Activated CD8-positive, alpha-beta memory T cell treated with anti-CD3 and anti-CD28 coated beads, Interleukin-2, amount 50 U/mL, for 24 hours (primary cell): ENCODE results near the gene ARFIP1.
"Not testable (repeated sequence)": the region's sequence is repeated elsewhere in the genome, so short reads cannot be mapped to it uniquely, and the experiment has no call there.

Experiments
- DNase-seq: peaks from one replicate; pipeline ENCODE4 v3.0.0-alpha.2; 2020; ENCODE audit errors: extremely low read depth

ARFIP1 gene, protein sequence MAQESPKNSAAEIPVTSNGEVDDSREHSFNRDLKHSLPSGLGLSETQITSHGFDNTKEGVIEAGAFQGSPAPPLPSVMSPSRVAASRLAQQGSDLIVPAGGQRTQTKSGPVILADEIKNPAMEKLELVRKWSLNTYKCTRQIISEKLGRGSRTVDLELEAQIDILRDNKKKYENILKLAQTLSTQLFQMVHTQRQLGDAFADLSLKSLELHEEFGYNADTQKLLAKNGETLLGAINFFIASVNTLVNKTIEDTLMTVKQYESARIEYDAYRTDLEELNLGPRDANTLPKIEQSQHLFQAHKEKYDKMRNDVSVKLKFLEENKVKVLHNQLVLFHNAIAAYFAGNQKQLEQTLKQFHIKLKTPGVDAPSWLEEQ

DNA sequence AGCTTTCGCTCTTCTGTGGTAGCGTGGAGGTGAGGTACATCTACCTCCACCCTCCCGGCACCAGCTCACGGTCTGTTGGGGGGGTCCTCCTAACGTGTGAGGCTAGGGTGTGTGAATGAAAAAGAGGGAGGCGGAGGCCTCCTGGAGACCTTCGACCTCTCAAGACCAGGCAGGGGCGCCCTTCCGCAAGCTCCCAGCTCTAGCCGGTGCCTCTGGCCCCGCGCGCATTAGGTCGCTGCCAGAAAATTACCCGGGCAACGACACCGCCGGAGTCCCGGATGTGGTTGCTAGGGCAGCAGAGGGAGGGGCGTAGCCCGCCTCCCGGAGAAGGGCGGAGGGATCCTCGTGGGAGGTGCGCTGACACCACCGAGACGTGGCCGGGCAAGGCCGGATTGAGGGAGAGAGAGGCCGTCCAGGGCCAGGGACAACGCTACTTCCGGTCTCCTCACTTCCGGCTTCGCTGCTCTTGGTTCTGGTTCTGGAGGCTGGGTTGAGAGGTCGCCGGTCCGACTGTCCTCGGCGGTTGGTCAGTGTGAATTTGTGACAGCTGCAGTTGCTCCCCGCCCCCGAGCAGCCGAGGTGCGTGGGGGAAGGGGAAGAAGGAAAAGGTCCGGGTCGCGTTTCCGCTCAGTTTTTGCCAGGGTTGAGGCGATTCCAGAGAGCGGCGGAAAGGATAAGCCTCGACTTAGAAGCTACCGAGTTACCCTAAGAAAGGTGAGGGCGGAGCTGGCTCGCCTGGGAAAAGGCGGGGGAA, at the start of gene ARFIP1, which contains the start of gene TIGD4:
TSS of gene ARFIP1 (plus strand) at position 442 of the 754 bp plus-strand sequence. CDS start 49,680 bp downstream, outside the sequence.
TSS of gene TIGD4 (minus strand) at position 218 of the 754 bp plus-strand sequence. CDS start 8,726 bp downstream, outside the sequence.
- DNase-seq: peak; percentile 82

DNA sequence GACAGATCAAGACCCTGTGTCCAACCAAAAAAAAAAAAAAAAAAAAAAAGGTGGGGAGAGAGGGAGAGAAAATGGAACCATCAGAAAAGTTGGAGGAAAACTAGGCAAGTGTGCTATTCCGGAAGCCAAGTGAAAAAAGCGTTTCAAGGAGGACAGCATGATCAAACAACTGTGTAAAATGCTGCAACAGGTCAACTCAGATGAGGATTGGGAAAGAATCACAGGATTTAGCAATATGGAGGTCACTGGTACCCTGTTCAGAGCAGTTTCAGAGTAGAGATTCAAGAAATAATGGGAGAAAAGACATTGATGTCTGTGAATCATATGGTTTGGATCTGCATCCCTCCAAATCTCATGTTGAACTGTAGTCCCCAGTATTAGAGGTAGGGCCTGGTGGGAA, 47.8 kb upstream of the ARFIP1 start:
- DNase-seq: no peak

DNA sequence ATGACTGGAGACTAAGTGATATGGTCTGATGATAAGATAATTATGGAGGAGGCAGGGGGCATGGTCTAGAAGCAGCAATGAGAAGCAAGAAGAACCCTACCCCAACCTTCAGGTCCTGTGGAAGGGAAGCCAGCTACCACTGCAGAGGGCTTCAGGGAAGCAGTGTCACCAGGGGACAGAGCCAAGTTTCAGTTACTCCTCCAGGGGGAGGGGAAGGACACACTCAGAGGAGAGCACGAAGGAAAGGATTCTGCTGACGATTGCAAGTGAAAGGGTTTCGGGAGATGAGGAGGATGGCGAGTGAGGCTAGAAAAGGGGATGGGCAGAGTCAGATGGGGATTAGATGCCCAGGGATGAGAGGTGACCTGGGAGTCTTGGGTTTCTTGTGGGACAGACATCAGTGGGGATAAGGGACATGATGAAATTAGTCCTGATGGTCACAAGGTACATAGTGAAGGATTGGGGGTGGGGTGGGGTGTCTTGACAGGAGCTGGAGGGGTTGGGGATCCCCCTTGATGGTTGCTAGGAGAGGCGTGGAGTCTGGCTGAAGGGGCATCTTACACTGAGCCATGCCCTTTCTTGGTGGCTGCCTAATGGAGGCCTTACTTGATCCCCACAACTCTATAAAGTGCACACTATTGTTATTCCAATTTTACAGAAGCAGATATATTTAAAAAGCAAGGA, 45.6 kb upstream of the ARFIP1 start:
- DNase-seq: no peak

DNA sequence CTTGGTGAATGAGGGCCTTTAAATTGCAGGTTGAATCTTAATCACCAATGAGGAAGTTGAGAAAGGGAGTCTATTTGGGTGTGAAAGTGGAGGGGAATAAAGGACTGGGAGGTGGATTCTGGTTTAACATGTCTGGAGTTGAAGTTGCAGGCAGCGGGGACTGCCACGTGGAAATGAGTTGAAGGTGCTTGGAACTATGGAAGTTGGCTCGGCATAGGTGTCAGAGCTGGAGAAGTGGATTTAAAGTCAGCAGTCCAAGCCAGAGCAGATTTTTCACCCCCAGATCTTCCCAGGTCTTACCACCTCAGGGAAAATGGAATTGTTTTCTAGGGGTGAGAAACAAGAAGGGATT, 45.1 kb upstream of the ARFIP1 start:
- no peak for DNase-seq

DNA sequence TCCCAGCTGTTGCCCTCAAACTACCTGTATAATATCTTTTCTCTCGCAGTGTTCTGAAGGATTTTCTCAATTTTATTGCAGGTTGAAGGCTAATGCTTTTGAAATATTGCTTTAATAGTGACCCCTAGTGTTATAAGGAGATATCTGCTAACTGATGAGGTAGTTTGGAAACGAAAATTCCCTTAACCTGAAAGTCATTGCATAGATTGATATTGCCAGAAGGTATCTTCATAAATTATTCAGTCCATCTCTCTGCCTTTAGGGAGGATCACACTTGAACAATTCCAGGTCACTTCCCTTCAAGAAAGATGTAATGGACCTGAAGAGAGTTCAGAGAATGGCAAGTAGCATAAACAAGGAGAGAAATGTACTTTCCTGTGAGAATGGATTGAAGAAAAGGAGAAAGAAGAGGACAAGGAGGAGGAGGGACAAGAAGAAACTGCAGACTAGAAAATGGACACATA, 44.3 kb upstream of the ARFIP1 start:
- no peak for DNase-seq

DNA sequence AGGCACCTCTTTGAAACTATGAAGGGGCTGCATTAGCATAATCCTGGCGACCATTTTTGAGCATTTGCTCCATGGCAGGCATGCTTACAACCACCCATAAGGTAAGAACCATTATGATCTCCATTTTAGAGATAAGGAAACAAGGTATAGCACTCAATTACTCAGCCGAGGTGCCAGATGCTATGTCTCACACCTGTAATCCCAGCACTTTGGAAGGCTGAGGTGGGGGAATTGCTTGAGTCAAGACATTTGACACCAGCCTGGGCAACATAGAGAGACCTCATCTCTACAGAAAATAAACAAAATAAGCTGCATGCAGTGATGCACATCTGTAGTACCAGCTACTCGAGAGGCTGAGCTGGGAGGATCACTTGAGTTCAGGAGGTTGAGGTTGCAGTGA, 43.8 kb upstream of the ARFIP1 start:
- no peak for DNase-seq

DNA sequence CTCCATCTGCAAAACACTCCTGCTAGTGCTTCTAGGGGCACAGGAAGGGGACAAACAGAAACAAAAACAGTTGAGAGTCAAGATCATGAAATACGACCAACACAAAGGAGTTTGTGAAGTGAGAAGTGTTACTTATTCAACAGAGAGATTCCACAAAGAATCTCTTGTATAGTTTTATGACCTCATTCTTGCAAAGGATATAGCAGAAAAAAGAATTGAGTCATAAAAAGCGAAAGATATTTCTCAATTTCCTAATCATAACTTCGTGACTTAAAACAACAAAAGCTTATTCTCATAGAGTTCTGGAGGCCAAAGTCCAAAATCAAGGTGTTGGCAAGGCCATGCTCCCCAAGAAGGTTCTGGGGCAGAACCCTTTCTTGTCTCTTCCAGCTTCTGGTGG, 40.9 kb upstream of the ARFIP1 start:
- no peak for DNase-seq

DNA sequence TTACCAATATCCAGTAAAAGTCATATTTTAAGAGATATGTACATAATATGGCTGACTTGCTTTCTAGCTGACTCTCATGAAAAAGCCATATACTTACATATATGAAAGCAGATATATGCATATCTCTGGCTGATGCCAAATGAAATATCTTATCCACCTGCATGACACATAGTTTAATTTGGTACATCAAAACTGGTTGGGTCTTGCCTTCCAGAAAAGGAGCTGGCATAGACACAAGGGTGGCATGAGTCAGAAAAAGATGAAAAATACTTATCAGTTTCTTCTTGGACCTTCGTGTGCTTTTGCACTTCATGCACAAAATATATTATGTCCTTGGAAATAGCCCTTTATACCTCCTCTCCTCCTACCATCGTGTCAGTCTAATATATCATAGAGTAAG, 32.3 kb upstream of the ARFIP1 start:
- no peak for DNase-seq

DNA sequence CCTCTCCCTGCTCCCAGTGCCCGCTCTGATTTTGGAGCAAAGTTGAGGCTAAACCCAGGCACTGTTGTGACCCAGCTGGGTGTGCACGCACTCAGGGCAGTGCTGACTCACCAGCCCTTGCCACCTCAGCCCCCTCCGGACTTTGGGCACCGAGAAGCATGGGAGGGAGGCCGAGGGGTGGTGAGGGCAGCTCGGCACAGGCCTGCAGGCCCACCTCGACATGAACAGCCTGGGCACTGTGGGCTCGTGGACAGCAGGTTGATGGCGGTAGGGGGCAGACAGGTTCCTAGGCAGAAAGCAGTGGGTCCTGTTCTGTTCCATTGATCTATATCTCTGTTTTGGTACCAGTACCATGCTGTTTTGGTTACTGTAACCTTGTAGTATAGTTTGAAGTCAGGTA, 31.1 kb upstream of the ARFIP1 start:
- DNase-seq: no peak

DNA sequence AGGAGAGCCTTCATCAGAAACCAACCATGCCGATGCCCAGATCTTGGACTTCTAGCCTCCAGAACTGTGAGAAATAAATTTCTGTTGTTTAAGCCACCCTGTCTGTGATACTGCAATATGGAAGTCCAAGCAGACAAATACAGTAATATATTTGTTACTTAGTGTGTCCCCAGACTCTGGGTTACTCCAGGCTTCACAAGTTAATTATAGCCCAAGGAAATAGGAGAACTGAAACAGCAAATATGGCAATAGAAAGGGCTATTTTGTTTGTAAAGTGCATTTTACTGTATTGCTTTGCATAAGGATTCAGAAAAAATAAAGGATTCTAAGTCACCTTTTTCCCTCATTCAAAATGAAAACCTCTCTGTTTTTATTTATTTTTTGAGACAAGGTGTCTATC, 16.0 kb upstream of the ARFIP1 start:
- no peak for DNase-seq

DNA sequence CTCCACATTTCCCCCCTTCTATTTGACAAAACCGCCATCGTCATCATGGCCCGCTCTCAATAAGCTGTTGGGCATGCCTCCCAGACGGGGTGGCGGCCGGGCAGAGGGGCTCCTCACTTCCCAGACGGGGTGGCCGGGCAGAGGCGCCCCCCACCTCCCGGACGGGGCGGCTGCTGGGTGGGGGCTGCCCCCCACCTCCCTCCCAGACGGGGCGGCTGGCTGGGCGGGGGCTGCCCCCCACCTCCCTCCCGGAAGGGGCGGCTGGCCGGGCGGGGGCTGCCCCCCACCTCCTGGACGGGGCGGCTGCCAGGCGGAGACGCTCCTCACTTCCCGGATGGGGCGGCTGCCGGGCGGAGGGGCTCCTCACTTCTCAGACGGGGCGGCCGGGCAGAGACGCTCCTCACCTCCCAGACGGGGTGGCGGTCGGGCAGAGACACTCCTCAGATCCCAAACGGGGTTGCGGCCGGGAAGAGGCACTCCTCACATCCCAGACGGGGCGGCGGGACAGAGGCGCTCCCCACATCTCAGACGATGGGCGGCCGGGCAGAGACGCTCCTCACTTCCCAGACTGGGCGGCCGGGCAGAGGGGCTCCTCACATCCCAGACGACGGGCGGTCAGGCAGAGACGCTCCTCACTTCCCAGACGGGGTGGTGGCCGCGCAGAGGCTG, 14.6 kb upstream of the ARFIP1 start:
- not testable (repeated sequence) for DNase-seq

DNA sequence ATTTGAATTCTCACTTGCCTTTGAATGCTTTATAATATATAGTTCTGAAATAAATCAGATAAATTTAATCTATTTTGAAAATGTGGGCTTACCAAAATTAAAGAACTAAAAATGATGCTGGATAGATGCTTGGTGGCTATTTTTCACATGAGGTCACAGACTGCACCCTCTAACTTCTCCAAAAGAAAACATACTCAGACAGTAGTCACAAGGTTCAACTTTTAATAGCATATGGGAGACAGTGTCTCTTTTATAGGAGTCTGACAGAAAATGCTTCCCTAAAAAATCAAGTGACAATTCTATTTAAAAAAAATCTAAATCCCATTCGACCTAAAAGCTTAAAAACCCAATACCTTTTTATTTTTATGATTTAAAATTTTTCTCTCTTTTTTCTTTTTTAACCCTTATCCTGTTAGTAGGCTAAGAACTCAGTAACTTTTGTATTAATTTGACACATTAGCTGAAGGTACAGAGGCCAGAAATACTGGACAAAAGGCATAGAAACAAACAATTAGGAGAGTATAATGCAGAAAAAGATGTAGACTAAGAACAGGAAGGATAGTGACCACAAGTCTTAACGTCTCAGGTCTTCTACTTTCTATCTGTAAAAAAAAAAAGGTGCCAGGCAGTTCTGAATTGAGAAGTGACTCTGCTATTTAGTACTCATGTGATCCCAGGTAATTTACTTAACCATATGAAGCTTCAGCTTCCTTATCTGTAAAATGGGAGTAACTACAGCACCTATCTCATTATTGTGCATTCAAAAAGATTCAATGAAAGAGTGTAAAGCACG, 7.8 kb upstream of the ARFIP1 start:
- DNase-seq: no peak

DNA sequence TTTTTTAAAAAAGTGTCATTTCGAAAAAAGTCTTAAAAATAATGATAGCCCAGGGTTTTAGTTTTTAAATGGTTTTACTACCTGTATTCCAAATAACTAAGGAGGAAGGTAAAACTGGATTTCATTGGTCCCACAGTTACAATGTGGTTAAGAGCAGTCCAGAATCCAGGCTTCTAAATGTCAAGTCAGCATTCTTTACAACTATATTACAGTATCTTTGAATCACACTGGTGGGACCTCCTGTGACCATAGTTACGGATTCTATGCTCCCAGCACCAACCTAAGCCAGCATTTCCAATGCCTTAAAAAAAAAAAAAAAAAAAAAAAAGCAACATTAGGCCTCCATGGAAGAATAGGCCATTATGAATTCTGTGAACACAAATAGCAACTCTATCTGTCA, 6.4 kb upstream of the ARFIP1 start:
- no peak for DNase-seq

DNA sequence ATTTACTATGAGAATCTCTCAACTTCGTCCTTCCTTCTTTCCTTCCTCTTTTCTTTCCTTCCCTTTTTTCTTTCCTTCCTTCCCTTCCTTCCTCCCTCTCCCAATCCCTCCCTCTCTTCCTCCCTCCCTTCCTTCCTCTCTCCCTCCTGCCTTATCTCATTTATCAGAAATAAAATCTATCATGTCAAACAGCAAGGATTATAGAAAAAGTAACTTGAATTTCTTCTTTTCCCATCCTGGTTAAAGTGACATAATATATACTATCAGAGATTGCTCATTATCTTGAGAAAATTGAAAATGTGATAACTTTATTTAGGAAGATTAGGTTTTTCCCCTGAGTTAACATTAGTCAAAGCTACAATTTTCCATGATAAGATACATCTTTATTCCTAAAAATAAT, 5.8 kb upstream of the ARFIP1 start:
- no peak for DNase-seq

DNA sequence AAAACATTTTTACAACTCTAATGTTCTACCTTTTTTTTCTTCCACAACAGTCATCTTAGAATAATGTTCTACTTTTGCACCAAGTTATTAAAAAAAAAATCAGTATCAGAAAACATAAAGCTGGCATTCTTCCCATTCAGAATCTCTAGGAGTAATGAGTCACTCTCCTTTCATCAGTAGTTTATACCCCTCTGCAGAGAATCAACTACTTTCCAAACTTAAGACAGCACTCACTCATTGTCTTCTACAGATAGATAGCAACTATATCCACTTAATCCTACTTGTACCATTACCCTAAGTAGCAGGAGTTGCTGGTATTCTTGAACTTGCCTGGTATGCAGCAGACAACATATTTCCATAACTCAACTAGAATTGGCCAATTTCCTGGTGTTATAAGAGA, 3.4 kb upstream of the ARFIP1 start:
- DNase-seq: no peak

DNA sequence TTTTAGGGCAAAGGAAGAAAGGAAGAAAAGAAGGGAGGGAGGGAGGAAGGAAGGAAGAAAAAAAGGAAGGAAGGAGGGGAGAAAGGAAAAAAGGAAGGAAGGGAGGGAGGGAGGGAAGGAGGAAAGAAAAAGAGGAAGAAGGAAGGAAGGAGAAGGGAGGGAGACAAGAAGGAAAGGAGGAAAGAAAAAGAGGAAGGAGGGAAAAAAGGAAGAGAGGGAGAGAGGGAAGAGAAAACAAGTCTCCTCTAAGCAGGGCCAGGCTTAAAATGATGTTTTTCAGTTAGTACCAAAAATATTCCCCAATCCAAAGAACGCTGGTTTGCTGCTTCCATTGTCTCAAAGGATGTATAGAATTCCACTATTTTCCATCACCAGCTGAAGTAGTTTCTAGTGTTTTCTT, 2.3 kb upstream of the ARFIP1 start:
- no peak for DNase-seq

DNA sequence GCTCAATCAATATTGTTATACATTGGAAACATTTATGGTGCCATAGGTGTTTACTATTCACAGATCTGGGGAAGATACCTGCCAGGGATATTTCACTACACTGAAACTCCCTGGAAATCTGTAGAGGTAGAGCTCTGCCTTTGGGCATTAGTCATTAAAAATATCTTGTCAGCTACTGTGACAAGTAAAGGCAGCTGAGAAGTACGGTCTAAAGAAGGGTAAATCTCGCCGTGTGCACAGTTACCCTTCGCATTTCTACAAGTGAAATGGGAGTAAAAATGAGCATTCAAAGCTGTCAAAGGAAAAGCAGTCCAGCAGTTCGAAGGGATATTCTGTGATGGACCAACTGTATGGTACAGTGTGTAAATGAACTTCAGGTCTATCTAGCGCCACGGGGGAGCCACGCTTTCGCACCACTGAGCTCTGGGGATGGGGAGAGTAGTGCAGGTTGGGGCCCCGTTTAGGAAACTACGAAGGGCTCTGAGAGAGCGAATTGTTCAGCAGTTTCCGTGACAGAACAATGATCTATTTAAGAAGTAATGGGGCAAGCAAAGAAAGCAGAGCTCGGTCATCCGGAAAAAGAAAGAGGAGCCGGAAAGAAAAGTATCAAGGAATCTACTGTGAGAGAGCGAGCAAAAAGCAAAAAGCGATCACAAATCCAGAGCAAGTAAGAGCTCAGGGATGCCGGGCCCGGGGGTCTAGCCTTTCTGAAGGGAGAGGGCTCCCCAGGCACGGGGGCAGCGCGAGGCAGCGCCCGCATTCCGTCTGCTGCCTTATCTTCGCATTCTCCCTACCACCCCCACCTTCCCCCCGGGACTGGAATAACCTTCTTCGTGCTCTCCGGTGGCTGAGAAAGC, 870 bp upstream of the ARFIP1 start:
- DNase-seq: no peak

DNA sequence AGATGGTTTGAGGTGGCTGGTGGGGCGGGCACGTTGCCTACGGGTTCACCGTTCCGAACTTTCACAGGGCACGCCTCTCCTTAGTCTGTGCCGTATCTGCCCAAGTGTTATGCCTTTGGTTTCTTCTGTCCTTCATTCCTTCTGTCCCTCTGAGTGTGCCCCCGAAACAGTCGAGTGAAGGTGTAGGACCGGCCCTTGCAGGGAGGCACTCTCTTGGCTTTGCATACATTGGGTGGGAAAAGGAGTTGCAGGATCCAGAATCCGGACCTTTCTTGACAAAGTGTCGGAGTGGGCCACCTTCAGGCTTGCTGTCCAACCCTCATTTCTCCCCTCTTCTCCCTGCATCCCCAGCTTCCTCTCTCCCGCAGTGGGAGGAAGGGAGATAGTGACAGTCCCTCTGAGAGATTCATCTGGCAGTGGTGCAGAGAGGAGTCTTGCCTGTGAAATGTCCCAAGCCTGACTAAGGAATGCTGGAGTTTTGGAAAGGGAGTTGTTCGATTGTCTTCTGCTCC, 569 bp downstream of the ARFIP1 start:
- no peak for DNase-seq

DNA sequence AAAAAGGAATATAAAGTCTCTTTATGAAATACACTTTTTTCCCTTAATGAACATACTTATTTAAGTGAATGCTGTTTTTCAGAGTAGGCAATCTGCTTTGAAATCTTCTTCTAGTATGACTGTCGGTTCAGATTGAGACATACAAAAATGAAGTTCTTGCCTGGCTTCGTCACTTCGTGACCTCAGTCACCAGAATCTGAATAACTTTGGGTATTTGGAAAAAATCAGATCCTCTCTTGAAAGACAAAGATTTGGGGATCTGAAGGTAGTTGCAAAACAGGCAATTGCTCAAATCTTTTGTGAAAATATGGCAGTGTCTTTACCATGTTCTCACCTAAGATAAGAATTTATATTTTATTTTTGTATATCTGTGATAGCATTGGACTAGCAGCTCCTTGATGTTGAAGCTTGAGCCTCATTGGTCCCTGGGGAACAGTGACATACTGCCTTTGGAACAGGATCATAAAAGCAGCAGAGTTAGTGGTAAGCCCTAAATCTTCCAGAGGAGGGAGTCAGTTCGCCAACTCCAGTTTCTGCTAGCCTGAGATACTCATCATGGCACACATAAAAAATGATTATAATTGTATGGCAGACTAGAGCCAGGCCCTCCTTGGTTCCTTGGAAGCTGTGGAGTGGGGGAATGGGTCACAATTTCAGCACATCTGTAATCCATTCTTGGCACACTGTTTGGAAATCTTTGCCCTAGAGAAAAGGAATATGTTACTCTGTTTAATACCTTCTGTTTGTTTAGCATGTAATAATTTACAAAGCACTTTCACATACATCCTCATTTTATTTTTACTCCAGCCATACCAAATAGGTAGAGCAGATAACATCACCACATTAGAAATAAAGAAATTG, 5.0 kb downstream of the ARFIP1 start:
- no peak for DNase-seq
